ENCODE data around the gene FCHSD2.
"Not testable (repeated sequence)": the region's sequence is repeated elsewhere in the genome, so short reads cannot be mapped to it uniquely, and the experiment has no call there.

Gene FCHSD2

GRCh38 chr11:72976522-72976892 is 165.6 kb downstream of the FCHSD2 start:
- not testable (repeated sequence) for H3K36me3 ChIP-seq (ENCODE audit: control insufficient read depth, insufficient read depth, low read length); H3K4me1 ChIP-seq (ENCODE audit: control insufficient read depth, insufficient read depth, low read length, poor library complexity, severe bottlenecking); DNase-seq; H3K27me3 ChIP-seq (replicated peaks; ENCODE audit: control insufficient read depth, insufficient read depth, low read length, poor library complexity, severe bottlenecking); H3K27ac ChIP-seq (ENCODE audit: insufficient read depth, low read length, poor library complexity, severe bottlenecking); H3K9me3 ChIP-seq (ENCODE audit: control insufficient read depth, low read length); H3K4me3 ChIP-seq (ENCODE audit: insufficient read depth, low read depth, low read length, poor library complexity, severe bottlenecking)

- Histone ChIP-seq H3K27me3 (replicated peaks; ENCODE audit: control insufficient read depth, insufficient read depth, low read length, poor library complexity, severe bottlenecking) (no peaks in the 10 kb centered on the region), H3K27ac (ENCODE audit: insufficient read depth, low read length, poor library complexity, severe bottlenecking) (no peak overlapping the region), H3K9me3 (ENCODE audit: control insufficient read depth, low read length) (no peaks in the 10 kb centered on the region), H3K4me3 (ENCODE audit: insufficient read depth, low read depth, low read length, poor library complexity, severe bottlenecking) (no peak overlapping the region), H3K36me3 (ENCODE audit: control insufficient read depth, insufficient read depth, low read length) (peaks cover 3% of the 10 kb centered on the region), H3K4me1 (ENCODE audit: control insufficient read depth, insufficient read depth, low read length, poor library complexity, severe bottlenecking) (no peaks in the 10 kb centered on the region)
- no peak for DNase-seq
Measured at GRCh38 chr11:72975778-72976521, 166.2 kb downstream of the FCHSD2 start.

DNA sequence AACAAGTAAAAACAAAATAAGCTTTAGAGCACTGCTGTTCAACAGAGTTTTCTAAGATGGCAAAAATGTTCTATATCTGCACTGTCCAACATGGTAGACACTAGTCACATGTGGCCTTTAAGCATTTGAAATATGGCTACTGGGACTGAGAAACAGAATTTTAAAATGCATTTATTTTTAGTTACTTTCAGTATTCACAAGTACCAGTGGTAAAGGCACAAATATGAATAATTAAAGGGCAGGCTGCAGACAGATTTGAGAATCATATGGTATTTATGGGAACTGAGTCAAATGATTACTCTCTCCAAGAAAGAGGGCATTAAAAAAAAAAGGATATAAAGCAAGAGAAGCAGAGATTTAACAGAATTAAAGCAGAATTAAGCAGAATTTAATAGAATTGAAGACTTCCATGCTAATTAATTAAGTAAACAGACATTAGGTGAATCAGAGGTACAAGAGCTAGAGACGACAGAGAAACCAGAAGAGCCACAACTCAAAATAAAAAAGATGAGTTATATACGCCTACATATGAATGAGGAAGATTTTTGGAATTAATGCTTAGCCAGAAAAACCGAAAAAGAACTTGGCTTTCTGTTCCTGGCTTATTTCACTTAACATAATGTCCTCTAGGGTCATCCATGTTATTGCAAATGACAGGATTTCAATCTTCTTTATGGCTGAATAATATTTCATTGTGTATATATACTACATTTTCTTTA is 167.5 kb downstream of the FCHSD2 start:
- DNase-seq, result no peak
- Histone ChIP-seq H3K4me1 (ENCODE audit: control insufficient read depth, insufficient read depth, low read length, poor library complexity, severe bottlenecking) (peaks cover 7% of the 10 kb centered on the region), H3K27me3 (replicated peaks; ENCODE audit: control insufficient read depth, insufficient read depth, low read length, poor library complexity, severe bottlenecking) (no peaks in the 10 kb centered on the region), H3K36me3 (ENCODE audit: control insufficient read depth, insufficient read depth, low read length) (peaks cover under 1% of the 10 kb centered on the region), H3K9me3 (ENCODE audit: control insufficient read depth, low read length) (no peaks in the 10 kb centered on the region), H3K4me3 (ENCODE audit: insufficient read depth, low read depth, low read length, poor library complexity, severe bottlenecking) (no peak overlapping the region), H3K27ac (ENCODE audit: insufficient read depth, low read length, poor library complexity, severe bottlenecking) (no peak overlapping the region)

DNA sequence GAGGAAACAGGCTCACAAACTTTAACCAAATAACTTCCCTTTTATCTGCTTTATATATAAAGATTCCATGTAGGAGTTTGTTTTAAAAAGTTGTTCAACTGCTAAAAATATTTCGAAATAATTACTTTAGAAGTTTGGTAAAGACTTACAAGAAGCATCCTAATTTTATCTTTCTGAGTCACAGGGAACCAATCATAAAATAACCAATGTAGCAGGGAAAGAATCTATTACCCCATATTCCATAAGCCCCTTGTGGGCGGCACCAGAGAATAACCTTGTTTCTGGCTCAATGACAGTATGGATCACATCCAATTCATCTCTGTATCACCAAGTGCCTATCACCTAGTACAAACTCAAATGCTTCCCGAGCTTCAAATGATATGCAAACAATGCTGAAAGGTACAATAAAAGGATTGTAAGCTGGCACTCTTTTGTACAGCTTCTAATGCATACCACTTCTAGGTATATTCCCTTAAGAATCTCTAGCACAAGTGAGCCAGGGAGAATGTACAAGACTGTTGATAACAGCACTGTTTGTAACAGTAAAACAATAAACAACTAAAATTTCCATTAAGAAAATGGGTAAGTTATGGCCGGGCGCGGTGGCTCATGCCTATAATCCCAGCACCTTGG is 169.5 kb downstream of the FCHSD2 start:
- DNase-seq, result no peak
- Histone ChIP-seq H3K4me1 (ENCODE audit: control insufficient read depth, insufficient read depth, low read length, poor library complexity, severe bottlenecking) (peaks cover 7% of the 10 kb centered on the region), H3K27ac (ENCODE audit: insufficient read depth, low read length, poor library complexity, severe bottlenecking) (no peak overlapping the region), H3K4me3 (ENCODE audit: insufficient read depth, low read depth, low read length, poor library complexity, severe bottlenecking) (no peak overlapping the region), H3K27me3 (replicated peaks; ENCODE audit: control insufficient read depth, insufficient read depth, low read length, poor library complexity, severe bottlenecking) (no peaks in the 10 kb centered on the region), H3K9me3 (ENCODE audit: control insufficient read depth, low read length) (no peaks in the 10 kb centered on the region), H3K36me3 (ENCODE audit: control insufficient read depth, insufficient read depth, low read length) (no peaks in the 10 kb centered on the region)

DNA sequence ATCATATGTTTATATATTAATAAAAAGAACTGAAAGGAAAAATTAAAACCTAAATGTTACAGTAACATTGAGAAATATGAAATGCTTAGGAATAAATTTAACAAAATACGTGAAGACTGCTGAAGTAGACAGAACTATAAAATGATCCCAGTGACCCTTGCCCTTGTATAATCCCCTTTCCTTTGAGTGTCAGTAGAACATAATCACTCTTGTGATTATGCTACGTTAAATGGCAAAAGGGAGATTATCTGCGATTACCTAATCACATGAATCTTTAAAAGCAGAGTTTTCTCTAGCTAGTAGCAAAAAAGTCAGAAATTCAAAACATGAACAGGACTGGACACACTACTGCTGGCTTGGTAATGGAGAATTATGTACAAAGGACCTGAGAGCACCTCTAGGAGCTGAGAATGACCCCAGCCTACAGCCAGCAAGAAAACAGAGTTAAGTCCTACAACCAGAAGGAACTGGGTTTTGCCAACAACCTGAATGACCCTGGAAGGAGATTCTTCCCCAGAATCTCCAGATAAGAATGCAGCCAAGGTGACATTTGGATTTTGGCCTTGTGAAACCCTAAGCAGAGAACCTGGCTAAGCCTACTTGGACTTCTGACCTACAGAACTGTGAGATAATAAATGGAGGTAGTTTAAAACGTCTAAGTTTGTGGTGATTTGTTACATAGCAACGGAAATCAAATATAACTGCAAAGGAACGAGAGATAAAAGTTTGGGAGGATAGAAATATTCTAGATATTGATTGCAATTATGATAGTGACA is 170.7 kb downstream of the FCHSD2 start:
- no peaks in the 10 kb centered on the region for H3K9me3 ChIP-seq (ENCODE audit: control insufficient read depth, low read length)
- H3K27ac ChIP-seq (ENCODE audit: insufficient read depth, low read length, poor library complexity, severe bottlenecking), result no peak overlapping the region
- peaks cover 7% of the 10 kb centered on the region for H3K4me1 ChIP-seq (ENCODE audit: control insufficient read depth, insufficient read depth, low read length, poor library complexity, severe bottlenecking)
- H3K4me3 ChIP-seq (ENCODE audit: insufficient read depth, low read depth, low read length, poor library complexity, severe bottlenecking), result no peak overlapping the region
- no peaks in the 10 kb centered on the region for H3K27me3 ChIP-seq (replicated peaks; ENCODE audit: control insufficient read depth, insufficient read depth, low read length, poor library complexity, severe bottlenecking)
- H3K36me3 ChIP-seq (ENCODE audit: control insufficient read depth, insufficient read depth, low read length), result no peaks in the 10 kb centered on the region
- DNase-seq, result no peak

DNA sequence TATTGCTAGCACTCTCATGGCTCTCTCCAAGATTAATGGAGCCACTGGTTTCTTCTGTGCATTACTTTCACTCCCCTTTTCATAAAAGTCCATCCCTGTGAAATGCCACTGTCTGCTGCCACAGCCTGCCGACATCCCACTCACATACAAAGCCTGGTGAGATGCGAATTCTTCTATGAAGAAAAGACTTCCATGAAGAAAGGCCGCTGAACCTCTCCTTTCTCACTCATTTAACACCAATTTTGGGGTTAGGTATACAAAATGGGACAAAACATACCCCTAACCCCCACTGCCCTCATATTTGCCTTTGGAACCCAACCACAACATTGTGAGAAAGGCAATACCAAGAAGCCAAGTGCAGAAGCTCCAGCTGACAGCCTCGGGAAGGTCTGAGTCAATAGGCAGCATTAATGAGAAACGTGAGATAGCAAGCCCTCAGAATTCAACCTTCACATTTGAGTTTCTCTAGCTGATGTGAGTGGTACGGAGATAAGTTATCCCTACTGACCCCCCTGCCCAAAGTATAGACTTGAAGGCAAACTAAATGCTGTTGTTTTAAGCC is 171.5 kb downstream of the FCHSD2 start:
- Histone ChIP-seq H3K9me3 (ENCODE audit: control insufficient read depth, low read length) (no peaks in the 10 kb centered on the region), H3K27me3 (replicated peaks; ENCODE audit: control insufficient read depth, insufficient read depth, low read length, poor library complexity, severe bottlenecking) (no peaks in the 10 kb centered on the region), H3K36me3 (ENCODE audit: control insufficient read depth, insufficient read depth, low read length) (no peaks in the 10 kb centered on the region), H3K4me1 (ENCODE audit: control insufficient read depth, insufficient read depth, low read length, poor library complexity, severe bottlenecking) (peaks cover 7% of the 10 kb centered on the region), H3K4me3 (ENCODE audit: insufficient read depth, low read depth, low read length, poor library complexity, severe bottlenecking) (no peak overlapping the region), H3K27ac (ENCODE audit: insufficient read depth, low read length, poor library complexity, severe bottlenecking) (no peak overlapping the region)
- DNase-seq, result no peak

DNA sequence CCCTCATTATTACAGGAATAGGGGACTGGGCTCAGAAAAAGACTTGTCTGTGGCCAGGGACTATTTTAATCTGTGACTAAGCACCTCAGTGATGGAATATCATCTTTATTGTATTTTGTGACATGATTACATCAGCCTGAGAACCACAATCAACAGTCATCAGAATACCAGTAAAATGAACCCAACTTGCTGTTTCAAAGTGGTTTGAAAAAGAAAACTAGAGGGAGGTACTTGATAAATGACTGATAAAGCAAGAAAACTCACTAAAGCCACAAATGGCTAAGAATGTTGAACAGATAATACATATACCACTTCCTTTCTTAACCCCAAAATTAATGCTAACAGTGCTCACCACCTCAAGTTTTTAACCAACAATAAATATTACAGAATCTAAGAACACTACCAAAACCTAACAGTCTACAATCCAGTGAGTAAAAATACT is 172.2 kb downstream of the FCHSD2 start:
- no peaks in the 10 kb centered on the region for H3K36me3 ChIP-seq (ENCODE audit: control insufficient read depth, insufficient read depth, low read length)
- H3K4me1 ChIP-seq (ENCODE audit: control insufficient read depth, insufficient read depth, low read length, poor library complexity, severe bottlenecking), result peaks cover 7% of the 10 kb centered on the region
- H3K4me3 ChIP-seq (ENCODE audit: insufficient read depth, low read depth, low read length, poor library complexity, severe bottlenecking), result no peak overlapping the region
- no peak for DNase-seq
- H3K27me3 ChIP-seq (replicated peaks; ENCODE audit: control insufficient read depth, insufficient read depth, low read length, poor library complexity, severe bottlenecking), result no peaks in the 10 kb centered on the region
- H3K27ac ChIP-seq (ENCODE audit: insufficient read depth, low read length, poor library complexity, severe bottlenecking), result no peak overlapping the region
- no peaks in the 10 kb centered on the region for H3K9me3 ChIP-seq (ENCODE audit: control insufficient read depth, low read length)

DNA sequence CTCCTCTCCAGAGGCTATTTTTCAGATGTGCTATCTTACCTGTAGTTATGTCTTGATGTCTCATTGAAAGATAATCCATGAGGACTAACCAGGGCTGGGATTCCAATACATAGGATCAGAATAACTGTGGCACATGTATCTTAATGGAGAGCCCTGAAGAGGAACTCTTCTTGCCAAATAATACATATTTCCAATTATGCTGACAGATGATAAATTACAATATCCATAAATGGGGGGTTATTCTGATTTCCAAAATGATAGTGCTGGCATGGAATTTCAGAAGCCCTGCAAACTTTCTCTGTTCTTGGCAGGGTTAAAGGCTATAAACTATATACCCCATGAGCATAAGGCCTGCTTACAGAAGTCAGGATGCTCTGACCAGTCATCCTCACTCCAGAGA is 173.7 kb downstream of the FCHSD2 start:
- Histone ChIP-seq H3K36me3 (ENCODE audit: control insufficient read depth, insufficient read depth, low read length) (no peaks in the 10 kb centered on the region), H3K9me3 (ENCODE audit: control insufficient read depth, low read length) (no peaks in the 10 kb centered on the region), H3K4me1 (ENCODE audit: control insufficient read depth, insufficient read depth, low read length, poor library complexity, severe bottlenecking) (peaks cover 7% of the 10 kb centered on the region), H3K27ac (ENCODE audit: insufficient read depth, low read length, poor library complexity, severe bottlenecking) (no peak overlapping the region), H3K4me3 (ENCODE audit: insufficient read depth, low read depth, low read length, poor library complexity, severe bottlenecking) (no peak overlapping the region), H3K27me3 (replicated peaks; ENCODE audit: control insufficient read depth, insufficient read depth, low read length, poor library complexity, severe bottlenecking) (no peaks in the 10 kb centered on the region)
- no peak for DNase-seq

DNA sequence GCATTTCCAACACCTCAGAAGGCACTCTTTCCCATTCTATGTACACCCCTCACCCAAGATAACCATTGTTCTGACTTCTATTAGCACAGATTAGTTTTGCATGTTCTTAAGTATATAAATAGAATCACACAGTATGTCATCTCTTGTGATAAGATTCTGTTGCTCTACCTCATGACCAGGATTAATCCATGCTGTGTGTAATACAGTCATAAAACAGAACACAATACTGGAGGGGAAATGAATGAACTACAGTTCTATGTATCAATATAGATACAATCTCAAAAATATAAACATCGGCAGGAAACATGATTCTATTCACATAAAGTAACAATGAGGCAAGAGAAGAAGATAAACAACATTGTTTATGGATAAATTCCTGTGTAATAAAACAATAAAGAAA is 176.4 kb downstream of the FCHSD2 start:
- H3K4me1 ChIP-seq (ENCODE audit: control insufficient read depth, insufficient read depth, low read length, poor library complexity, severe bottlenecking), result peaks cover 5% of the 10 kb centered on the region
- H3K27ac ChIP-seq (ENCODE audit: insufficient read depth, low read length, poor library complexity, severe bottlenecking), result no peak overlapping the region
- H3K4me3 ChIP-seq (ENCODE audit: insufficient read depth, low read depth, low read length, poor library complexity, severe bottlenecking), result no peak overlapping the region
- no peaks in the 10 kb centered on the region for H3K27me3 ChIP-seq (replicated peaks; ENCODE audit: control insufficient read depth, insufficient read depth, low read length, poor library complexity, severe bottlenecking)
- no peaks in the 10 kb centered on the region for H3K36me3 ChIP-seq (ENCODE audit: control insufficient read depth, insufficient read depth, low read length)
- H3K9me3 ChIP-seq (ENCODE audit: control insufficient read depth, low read length), result no peaks in the 10 kb centered on the region
- DNase-seq, result no peak

Data from effector memory CD4-positive, alpha-beta T cell (primary cell).